Measurements from ENCODE around the gene SIGLEC1. TPM values are rescaled to one million over a fixed set of nuclear protein-coding genes. Genes with fewer than 3 reads are reported as not detected.

Gene SIGLEC1
- total and polyA plus RNA-seq, 10 of the 15 experiments (the other 5 are each of a cell fraction or from before 2014, with no cell fraction given): 0.05 TPM; not detected in 9

- H3K9me3 ChIP-seq (replicated peaks; ENCODE audit: control insufficient read depth, insufficient read depth, low read length): no peaks in the 10 kb centered on the region
- ATAC-seq (peak; percentile 83), DNase-seq (ENCODE audit: low read depth, low spot score) (no peak), FAIRE-seq (peak; percentile 87)
- H4K20me1 ChIP-seq (ENCODE audit: control insufficient read depth, insufficient read depth): no peaks in the 10 kb centered on the region
- WGBS (ENCODE audit: insufficient coverage, insufficient replicate concordance, low lambda C conversion rate, missing lambda C conversion rate): 38% methylated on average over 4 of the region's 4 CpGs
- ChIA-PET CTCF (interaction anchor here (0.6 to 4.1 kb wide), 8 partner anchors 14 to 339 kb away, joined by 3 to 52 read pairs (median 3); partner anchors contain the start of genes ADISSP and SPEF1), POLR2A (interaction anchor here (1.1 kb wide), 1 partner anchor 13 kb away, joined by 5 read pairs; no protein-coding TSS in a partner anchor), RAD21 (ENCODE audit: unreplicated experiment) (interaction anchor here (1.0 to 1.3 kb wide), 3 partner anchors 14 to 102 kb away, joined by 4 read pairs; partner anchors contain the start of gene ADISSP), SMC1A (ENCODE audit: uncharacterized antibody, unreplicated experiment) (interaction anchor here (0.7 to 2.7 kb wide), 4 partner anchors 15 to 104 kb away, joined by 3 to 12 read pairs (median 4); partner anchors contain the start of gene ADISSP)
- in situ Hi-C loops (cut with MboI): no loop called here
- TF ChIP-seq GATAD2B (conservative IDR thresholded peaks at IDR 0.05; ENCODE audit: low read depth) (no peak), YY1 (IDR thresholded peaks at IDR 0.05; ENCODE audit: low read depth, low read length) (peak; percentile 25; the same call in 1 of the 2 replicates), RAD21 (IDR thresholded peaks at IDR 0.05; ENCODE audit: insufficient read depth, low read depth, low read length) (peak; percentile 64), SMC3 (IDR thresholded peaks at IDR 0.05; ENCODE audit: borderline replicate concordance, low read length) (peak; percentile 39; the same call in 1 of the 2 replicates), ESRRA (IDR thresholded peaks at IDR 0.05; ENCODE audit: low read length) (no peak)
- TF ChIP-seq, protein P1, sequence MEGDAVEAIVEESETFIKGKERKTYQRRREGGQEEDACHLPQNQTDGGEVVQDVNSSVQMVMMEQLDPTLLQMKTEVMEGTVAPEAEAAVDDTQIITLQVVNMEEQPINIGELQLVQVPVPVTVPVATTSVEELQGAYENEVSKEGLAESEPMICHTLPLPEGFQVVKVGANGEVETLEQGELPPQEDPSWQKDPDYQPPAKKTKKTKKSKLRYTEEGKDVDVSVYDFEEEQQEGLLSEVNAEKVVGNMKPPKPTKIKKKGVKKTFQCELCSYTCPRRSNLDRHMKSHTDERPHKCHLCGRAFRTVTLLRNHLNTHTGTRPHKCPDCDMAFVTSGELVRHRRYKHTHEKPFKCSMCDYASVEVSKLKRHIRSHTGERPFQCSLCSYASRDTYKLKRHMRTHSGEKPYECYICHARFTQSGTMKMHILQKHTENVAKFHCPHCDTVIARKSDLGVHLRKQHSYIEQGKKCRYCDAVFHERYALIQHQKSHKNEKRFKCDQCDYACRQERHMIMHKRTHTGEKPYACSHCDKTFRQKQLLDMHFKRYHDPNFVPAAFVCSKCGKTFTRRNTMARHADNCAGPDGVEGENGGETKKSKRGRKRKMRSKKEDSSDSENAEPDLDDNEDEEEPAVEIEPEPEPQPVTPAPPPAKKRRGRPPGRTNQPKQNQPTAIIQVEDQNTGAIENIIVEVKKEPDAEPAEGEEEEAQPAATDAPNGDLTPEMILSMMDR (IDR thresholded peaks at IDR 0.05 in 2 of 3, conservative IDR thresholded peaks at IDR 0.05 in 1 of 3; ENCODE audit: control insufficient read depth in 2 of 3, extremely low read depth in 1 of 3, insufficient read depth in 1 of 3, low read depth in 3 of 3, low read length in 3 of 3): peak; percentile 68 to 79 (median 78)
- TF ChIP-seq, protein P2, sequence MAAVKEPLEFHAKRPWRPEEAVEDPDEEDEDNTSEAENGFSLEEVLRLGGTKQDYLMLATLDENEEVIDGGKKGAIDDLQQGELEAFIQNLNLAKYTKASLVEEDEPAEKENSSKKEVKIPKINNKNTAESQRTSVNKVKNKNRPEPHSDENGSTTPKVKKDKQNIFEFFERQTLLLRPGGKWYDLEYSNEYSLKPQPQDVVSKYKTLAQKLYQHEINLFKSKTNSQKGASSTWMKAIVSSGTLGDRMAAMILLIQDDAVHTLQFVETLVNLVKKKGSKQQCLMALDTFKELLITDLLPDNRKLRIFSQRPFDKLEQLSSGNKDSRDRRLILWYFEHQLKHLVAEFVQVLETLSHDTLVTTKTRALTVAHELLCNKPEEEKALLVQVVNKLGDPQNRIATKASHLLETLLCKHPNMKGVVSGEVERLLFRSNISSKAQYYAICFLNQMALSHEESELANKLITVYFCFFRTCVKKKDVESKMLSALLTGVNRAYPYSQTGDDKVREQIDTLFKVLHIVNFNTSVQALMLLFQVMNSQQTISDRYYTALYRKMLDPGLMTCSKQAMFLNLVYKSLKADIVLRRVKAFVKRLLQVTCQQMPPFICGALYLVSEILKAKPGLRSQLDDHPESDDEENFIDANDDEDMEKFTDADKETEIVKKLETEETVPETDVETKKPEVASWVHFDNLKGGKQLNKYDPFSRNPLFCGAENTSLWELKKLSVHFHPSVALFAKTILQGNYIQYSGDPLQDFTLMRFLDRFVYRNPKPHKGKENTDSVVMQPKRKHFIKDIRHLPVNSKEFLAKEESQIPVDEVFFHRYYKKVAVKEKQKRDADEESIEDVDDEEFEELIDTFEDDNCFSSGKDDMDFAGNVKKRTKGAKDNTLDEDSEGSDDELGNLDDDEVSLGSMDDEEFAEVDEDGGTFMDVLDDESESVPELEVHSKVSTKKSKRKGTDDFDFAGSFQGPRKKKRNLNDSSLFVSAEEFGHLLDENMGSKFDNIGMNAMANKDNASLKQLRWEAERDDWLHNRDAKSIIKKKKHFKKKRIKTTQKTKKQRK (IDR thresholded peaks at IDR 0.05; ENCODE audit: low read depth, low read length): no peak
- H2AFZ ChIP-seq (ENCODE audit: control insufficient read depth, low read depth, low read length): no peak overlapping the region
- intact Hi-C loops (cut with micrococcal nuclease; ENCODE audit: unreplicated experiment): loop anchor here (2.0 kb wide), 1 partner anchor 14 kb away; the partner anchor contains the start of gene ADISSP
- BruUV-seq (replicated peaks): no TSS peak
- no peak overlapping the region for H3K27ac ChIP-seq (ENCODE audit: control insufficient read depth, insufficient read depth)
- H3K79me2 ChIP-seq (ENCODE audit: control insufficient read depth, insufficient read depth, low read length): no peaks in the 10 kb centered on the region
- no peaks in the 10 kb centered on the region for H3K4me1 ChIP-seq (ENCODE audit: control insufficient read depth, insufficient read depth, low read length)
- H3K9ac ChIP-seq (ENCODE audit: control insufficient read depth, insufficient read depth, low read length): no peak overlapping the region
- no peaks in the 10 kb centered on the region; a peak in 1 of 4 replicates for H3K36me3 ChIP-seq (ENCODE audit: control insufficient read depth in 2 of 2, insufficient read depth in 2 of 2, low read length in 1 of 2)
- H3K27me3 ChIP-seq (replicated peaks in 1 of 2; ENCODE audit: control insufficient read depth in 2 of 2, insufficient read depth in 2 of 2, low read length in 1 of 2): no peaks in the 10 kb centered on the region
- H3K4me3 ChIP-seq: no peak overlapping the region
- no peak overlapping the region for H3K4me2 ChIP-seq (ENCODE audit: control insufficient read depth, insufficient read depth)
Measured at GRCh38 chr20:3753098-3753497, 40.7 kb upstream of the SIGLEC1 start.
